Caco-2 (cell line): ENCODE measurements around the gene DLGAP4. TPM values are rescaled to one million over a fixed set of nuclear protein-coding genes. Genes with fewer than 3 reads are reported as not detected.

Experiments used
- BruUV-seq: library from RNA; stranded (reverse); fragments of 400-500 nt; replicated peaks from 2 replicates; lab custom pipeline; 2021; lab: Mats Ljungman, UMichigan
- CTCF ChIA-PET: fragments of 300-600 bp; sonication (Branson Sonifier 250); formaldehyde crosslinking; loops from one replicate; lab custom pipeline; 2022; ENCODE audit warnings: antibody characterized with exemption; lab: Charles Lee
- POLR2A ChIA-PET: fragments of 300-600 bp; sonication (Branson Sonifier 250); formaldehyde crosslinking; loops from one replicate; lab custom pipeline; 2022; ENCODE audit warnings: antibody characterized with exemption; lab: Charles Lee
- DNase-seq, 2 experiments: peaks; one replicate each; pipeline versions ENCODE4 v3.0.0 to v3.0.0-alpha.2; 2020 to 2022
- H3K27me3 ChIP-seq: replicated peaks from 2 replicates; pipeline ENCODE4 v1.6.0; 2011; ENCODE audit warnings: low read length; ENCODE audit not compliant: control insufficient read depth, insufficient read depth
- H3K36me3 ChIP-seq: 2 replicates; pipeline ENCODE4 v1.5.1; 2011; ENCODE audit warnings: low read length; ENCODE audit not compliant: control insufficient read depth, insufficient read depth
- H3K4me1 ChIP-seq: fragments of 250-450 bp; sonication (Bioruptor Pico); 2 replicates; pipeline ENCODE4 v1.5.1; 2020; ENCODE audit warnings: mild to moderate bottlenecking
- H3K4me3 ChIP-seq: 2 replicates; pipeline ENCODE4 v1.5.1; 2011; ENCODE audit warnings: low read depth, mild to moderate bottlenecking, control low read depth, low read length
- H3K9me3 ChIP-seq: fragments of 250-450 bp; sonication (Bioruptor Pico); 2 replicates; pipeline ENCODE4 v1.5.1; 2020; ENCODE audit warnings: mild to moderate bottlenecking, moderate library complexity
- H3K27ac Mint-ChIP-seq: one replicate; pipeline ENCODE4 v1.8.0; 2022; ENCODE audit warnings: mixed read lengths; ENCODE audit not compliant: unreplicated experiment
- H3K27me3 Mint-ChIP-seq: one replicate; pipeline ENCODE4 v1.8.0; 2022; ENCODE audit warnings: mixed read lengths; ENCODE audit not compliant: insufficient read depth, unreplicated experiment
- H3K36me3 Mint-ChIP-seq: one replicate; pipeline ENCODE4 v1.8.0; 2022; ENCODE audit warnings: mild to moderate bottlenecking, mixed read lengths; ENCODE audit not compliant: insufficient read depth, unreplicated experiment
- H3K4me1 Mint-ChIP-seq: one replicate; pipeline ENCODE4 v1.8.0; 2022; ENCODE audit warnings: low read depth, mixed read lengths; ENCODE audit not compliant: unreplicated experiment
- H3K4me3 Mint-ChIP-seq: one replicate; pipeline ENCODE4 v1.8.0; 2022; ENCODE audit warnings: mild to moderate bottlenecking, moderate library complexity, mixed read lengths; ENCODE audit not compliant: unreplicated experiment
- H3K9me3 Mint-ChIP-seq: one replicate; pipeline ENCODE4 v1.8.0; 2022; ENCODE audit warnings: mixed read lengths; ENCODE audit not compliant: unreplicated experiment
- intact Hi-C: fragments of 100-400 bp; cut with micrococcal nuclease; formaldehyde crosslinking; loops from one replicate; pipeline ENCODE4 v1.10.0; 2022; ENCODE audit not compliant: unreplicated experiment
- total RNA-seq: library from RNA; stranded (reverse); gene quantifications from 2 replicates; pipeline ENCODE4 v1.2.3, GENCODE V29; 2022
- TF ChIP-seq, protein P1 (sequence below), 2 experiments: fragments of 200-600 bp in 1 of 2; IDR thresholded peaks; 1 replicate in 1 of 2; 2 replicates in 1 of 2; pipeline versions ENCODE4 v1.5.1 to v1.8.0; 2011 to 2022; ENCODE audit warnings: antibody characterized with exemption in 1 of 2, control low read depth in 1 of 2, inconsistent platforms in 1 of 2, low read depth in 1 of 2, low read length in 1 of 2, mild to moderate bottlenecking in 1 of 2, moderate library complexity in 1 of 2; ENCODE audit not compliant: insufficient read depth in 1 of 2, severe bottlenecking in 1 of 2, unreplicated experiment in 1 of 2

DLGAP4 gene
- total RNA-seq, 1 experiment from 2014 or later, result 122 TPM

DNA sequence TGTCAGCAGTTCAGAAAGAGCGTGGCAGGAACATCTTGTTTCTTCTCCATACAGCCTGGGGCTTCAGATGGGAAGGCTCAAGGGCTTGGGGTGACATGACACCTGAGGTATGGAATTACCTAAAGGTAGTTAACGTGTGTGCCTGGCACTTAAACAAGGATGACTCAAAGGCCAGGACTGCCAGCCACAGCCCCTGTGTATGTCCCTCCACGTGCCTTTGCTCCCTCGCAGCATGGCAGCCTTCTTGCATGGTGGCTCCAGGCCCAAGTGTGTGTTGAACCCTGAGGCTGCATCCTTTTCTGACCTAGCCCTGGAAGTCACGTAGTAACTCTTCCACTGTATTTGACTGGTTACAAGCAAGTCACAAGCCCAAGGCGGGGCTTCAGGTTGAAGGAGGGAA is 201.6 kb downstream of the DLGAP4 start:
- H3K27ac Mint-ChIP-seq, result no peak overlapping the region
- H3K4me3 Mint-ChIP-seq, result no peak overlapping the region
- DNase-seq, result no peak
- intact Hi-C loops, result no loop called here
- CTCF ChIA-PET, result no interaction called here
- Histone ChIP-seq H3K27me3 (no peaks in the 10 kb centered on the region), H3K36me3 (peaks cover 4% of the 10 kb centered on the region; the same call in 1 of the 2 replicates), H3K4me3 (no peak overlapping the region), H3K9me3 (no peaks in the 10 kb centered on the region), H3K4me1 (no peaks in the 10 kb centered on the region)
- H3K9me3 Mint-ChIP-seq, result no peaks in the 10 kb centered on the region
- POLR2A ChIA-PET, result no interaction called here
- H3K27me3 Mint-ChIP-seq, result no peaks in the 10 kb centered on the region
- no peaks in the 10 kb centered on the region for H3K4me1 Mint-ChIP-seq
- TF ChIP-seq, protein P1, sequence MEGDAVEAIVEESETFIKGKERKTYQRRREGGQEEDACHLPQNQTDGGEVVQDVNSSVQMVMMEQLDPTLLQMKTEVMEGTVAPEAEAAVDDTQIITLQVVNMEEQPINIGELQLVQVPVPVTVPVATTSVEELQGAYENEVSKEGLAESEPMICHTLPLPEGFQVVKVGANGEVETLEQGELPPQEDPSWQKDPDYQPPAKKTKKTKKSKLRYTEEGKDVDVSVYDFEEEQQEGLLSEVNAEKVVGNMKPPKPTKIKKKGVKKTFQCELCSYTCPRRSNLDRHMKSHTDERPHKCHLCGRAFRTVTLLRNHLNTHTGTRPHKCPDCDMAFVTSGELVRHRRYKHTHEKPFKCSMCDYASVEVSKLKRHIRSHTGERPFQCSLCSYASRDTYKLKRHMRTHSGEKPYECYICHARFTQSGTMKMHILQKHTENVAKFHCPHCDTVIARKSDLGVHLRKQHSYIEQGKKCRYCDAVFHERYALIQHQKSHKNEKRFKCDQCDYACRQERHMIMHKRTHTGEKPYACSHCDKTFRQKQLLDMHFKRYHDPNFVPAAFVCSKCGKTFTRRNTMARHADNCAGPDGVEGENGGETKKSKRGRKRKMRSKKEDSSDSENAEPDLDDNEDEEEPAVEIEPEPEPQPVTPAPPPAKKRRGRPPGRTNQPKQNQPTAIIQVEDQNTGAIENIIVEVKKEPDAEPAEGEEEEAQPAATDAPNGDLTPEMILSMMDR (IDR thresholded peaks at IDR 0.05; ENCODE audit: insufficient read depth in 1 of 2, low read depth in 1 of 2, low read length in 1 of 2, severe bottlenecking in 1 of 2, unreplicated experiment in 1 of 2), result no peak
- BruUV-seq, result no TSS peak
- H3K36me3 Mint-ChIP-seq, result peaks cover 59% of the 10 kb centered on the region

DNA sequence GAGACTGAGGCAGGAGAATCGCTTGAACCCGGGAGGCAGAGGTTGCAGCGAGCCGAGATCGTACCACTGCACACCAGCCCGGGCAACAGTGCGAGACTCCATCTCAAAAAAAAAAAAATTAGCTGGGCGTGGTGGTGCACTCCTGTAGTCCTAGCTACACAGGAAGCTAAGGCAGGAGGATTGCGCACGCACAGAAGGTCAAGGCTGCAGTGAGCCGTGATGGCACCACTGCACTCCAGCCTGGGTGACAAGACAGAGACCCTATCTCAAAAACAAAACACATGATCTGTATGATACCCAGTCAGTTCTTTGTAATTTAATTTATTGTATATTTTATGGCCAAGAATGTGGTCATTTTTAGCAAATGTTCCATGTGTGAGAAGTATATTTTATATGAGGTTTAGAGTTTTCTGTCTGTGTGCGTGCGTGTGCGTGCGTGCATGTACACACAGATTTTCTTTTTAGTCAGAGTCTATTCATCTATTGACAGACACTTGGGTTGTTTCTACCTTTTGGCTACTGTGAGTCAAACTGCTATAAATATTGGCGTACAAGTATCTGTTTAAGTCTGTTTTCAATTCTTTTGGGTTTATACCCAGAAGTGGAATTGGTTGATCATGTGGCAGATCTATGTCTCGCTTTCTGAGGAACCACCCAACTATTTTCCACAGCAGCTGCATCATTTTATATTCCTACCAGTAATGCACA is 213.0 kb downstream of the DLGAP4 start:
- Histone ChIP-seq H3K27me3 (no peaks in the 10 kb centered on the region), H3K36me3 (peaks cover 5% of the 10 kb centered on the region), H3K9me3 (no peaks in the 10 kb centered on the region), H3K4me1 (no peaks in the 10 kb centered on the region), H3K4me3 (no peak overlapping the region)
- CTCF ChIA-PET, result no interaction called here
- BruUV-seq, result no TSS peak
- Mint-ChIP-seq H3K4me3 (no peak overlapping the region), H3K27ac (no peak overlapping the region), H3K36me3 (peaks cover 70% of the 10 kb centered on the region), H3K9me3 (no peaks in the 10 kb centered on the region), H3K27me3 (no peaks in the 10 kb centered on the region), H3K4me1 (no peaks in the 10 kb centered on the region)
- POLR2A ChIA-PET, result interaction anchor here (0.5 kb wide), 1 partner anchor 565 kb away, joined by 3 read pairs; the partner anchor contains the start of gene SCAND1
- TF ChIP-seq, protein P1 (IDR thresholded peaks at IDR 0.05; ENCODE audit: insufficient read depth in 1 of 2, low read depth in 1 of 2, low read length in 1 of 2, severe bottlenecking in 1 of 2, unreplicated experiment in 1 of 2), result no peak
- intact Hi-C loops, result no loop called here
- no peak for DNase-seq

DNA sequence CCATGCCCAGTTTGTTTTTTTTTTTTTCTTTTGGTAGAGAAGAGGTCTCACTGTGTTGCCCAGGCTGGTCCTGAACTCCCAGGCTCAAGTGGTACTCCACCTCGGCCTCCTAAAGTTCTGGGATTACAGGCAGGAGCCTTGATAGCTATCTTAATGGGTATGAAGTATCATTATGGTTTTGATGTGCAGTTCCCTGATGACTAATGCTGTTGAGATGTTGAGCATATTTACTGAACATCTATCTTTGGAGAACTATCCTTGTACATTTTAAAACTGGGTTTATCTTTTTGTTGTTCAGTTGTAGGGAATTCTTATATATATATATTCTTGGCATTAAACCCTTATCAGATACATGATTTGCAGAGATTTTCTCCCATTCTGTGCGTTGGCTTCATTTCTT is 213.8 kb downstream of the DLGAP4 start:
- no peaks in the 10 kb centered on the region for H3K27me3 ChIP-seq
- no peak overlapping the region for H3K27ac Mint-ChIP-seq
- no peak overlapping the region for H3K4me3 Mint-ChIP-seq
- H3K9me3 ChIP-seq, result no peaks in the 10 kb centered on the region
- POLR2A ChIA-PET, result no interaction called here
- H3K4me1 ChIP-seq, result no peaks in the 10 kb centered on the region
- no TSS peak for BruUV-seq
- H3K4me1 Mint-ChIP-seq, result no peaks in the 10 kb centered on the region
- DNase-seq, result no peak
- peaks cover 6% of the 10 kb centered on the region for H3K36me3 ChIP-seq
- peaks cover 72% of the 10 kb centered on the region for H3K36me3 Mint-ChIP-seq
- H3K9me3 Mint-ChIP-seq, result no peaks in the 10 kb centered on the region
- H3K27me3 Mint-ChIP-seq, result no peaks in the 10 kb centered on the region
- intact Hi-C loops, result loop anchor here (5.0 kb wide), 1 partner anchor 53 kb away; no protein-coding TSS in a partner anchor
- H3K4me3 ChIP-seq, result no peak overlapping the region
- CTCF ChIA-PET, result no interaction called here
- TF ChIP-seq, protein P1 (IDR thresholded peaks at IDR 0.05; ENCODE audit: insufficient read depth in 1 of 2, low read depth in 1 of 2, low read length in 1 of 2, severe bottlenecking in 1 of 2, unreplicated experiment in 1 of 2), result no peak
